HG03139 (cell line): Measurements from ENCODE around the gene VWA1.

Experiments
- ATAC-seq: cut with Tn5 transposase; IDR thresholded peaks from one replicate; pipeline ENCODE4 v1.9.1; 2021; ENCODE audit not compliant: unreplicated experiment

The VWA1 gene, protein sequence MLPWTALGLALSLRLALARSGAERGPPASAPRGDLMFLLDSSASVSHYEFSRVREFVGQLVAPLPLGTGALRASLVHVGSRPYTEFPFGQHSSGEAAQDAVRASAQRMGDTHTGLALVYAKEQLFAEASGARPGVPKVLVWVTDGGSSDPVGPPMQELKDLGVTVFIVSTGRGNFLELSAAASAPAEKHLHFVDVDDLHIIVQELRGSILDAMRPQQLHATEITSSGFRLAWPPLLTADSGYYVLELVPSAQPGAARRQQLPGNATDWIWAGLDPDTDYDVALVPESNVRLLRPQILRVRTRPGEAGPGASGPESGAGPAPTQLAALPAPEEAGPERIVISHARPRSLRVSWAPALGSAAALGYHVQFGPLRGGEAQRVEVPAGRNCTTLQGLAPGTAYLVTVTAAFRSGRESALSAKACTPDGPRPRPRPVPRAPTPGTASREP

GRCh38 chr1:1435106-1435903 is at the start of gene VWA1:
TSS of gene VWA1 (plus strand) at chr1:1435690. CDS start at chr1:1435749, 59 bp downstream.
- no peak for ATAC-seq

- no peak for ATAC-seq
Observed at GRCh38 chr1:1385931-1386330, 49.6 kb upstream of the VWA1 start.

- ATAC-seq: no peak
Observed at GRCh38 chr1:1387098-1388077, 48.1 kb upstream of the VWA1 start.

GRCh38 chr1:1388078-1388472 is 47.4 kb upstream of the VWA1 start:
- ATAC-seq: no peak

- ATAC-seq: no peak
Observed at GRCh38 chr1:1390675-1391074, 44.8 kb upstream of the VWA1 start.

DNA sequence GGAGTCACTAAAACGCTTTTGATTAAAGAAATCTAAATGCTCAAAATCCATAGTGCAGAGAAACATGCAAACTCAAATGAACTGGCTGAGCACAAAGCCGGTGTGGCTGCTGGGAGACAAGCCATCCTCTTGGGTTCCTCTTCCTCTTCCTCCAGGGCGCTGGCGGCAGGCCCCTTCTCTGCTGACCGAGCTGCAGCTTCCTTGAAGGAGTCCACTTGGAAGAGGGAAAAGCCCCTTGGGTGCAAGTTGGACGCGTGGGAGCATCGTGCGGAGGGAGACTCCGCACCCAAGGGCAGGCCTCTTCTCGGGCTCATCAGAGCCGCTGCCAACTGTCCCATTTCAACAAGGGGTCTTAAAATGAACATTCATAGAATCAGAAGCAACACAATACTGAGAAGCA is 44.3 kb upstream of the VWA1 start:
- ATAC-seq: no peak

GRCh38 chr1:1393014-1393413 is 42.5 kb upstream of the VWA1 start:
- no peak for ATAC-seq

DNA sequence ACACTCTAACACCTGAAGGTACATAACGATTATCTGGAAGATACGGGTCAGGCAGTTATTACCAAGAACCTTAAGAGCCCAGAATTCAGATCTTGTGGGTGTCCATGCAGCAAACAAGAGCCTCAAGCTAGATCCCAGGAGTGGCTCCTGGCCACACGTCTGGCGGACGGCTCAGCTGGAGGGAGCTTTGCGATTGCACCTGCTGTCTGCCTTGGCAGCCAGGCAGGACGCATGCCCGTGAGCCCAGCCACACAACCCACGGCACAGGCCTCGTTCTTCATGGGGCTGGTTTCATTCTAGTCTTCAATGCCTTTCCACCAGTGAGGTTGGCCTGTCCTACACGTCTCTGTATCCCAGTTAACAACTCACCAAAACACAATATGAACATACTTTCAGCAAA is 42.1 kb upstream of the VWA1 start:
- ATAC-seq: no peak

DNA sequence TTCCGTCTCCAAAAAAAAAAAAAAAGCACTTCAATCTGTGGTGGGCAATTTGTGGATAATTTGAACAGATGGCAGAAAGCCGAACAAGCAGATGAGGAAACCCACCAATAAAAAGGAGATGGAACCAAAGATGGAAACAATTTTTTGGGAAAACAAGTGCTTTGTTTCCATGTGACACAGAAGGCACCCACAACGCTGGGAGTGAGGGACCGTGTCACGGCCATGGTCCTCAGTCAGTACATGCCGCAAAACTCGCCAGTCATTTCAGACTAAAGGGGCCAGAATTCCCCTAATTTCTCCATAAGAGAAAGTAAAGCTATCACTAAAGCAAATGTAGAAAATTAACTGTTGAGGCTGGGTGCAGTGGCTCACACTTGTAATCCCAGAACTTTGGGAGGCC is 41.4 kb upstream of the VWA1 start:
- ATAC-seq: no peak

- ATAC-seq: no peak
Observed at GRCh38 chr1:1395166-1395565, 40.3 kb upstream of the VWA1 start.

DNA sequence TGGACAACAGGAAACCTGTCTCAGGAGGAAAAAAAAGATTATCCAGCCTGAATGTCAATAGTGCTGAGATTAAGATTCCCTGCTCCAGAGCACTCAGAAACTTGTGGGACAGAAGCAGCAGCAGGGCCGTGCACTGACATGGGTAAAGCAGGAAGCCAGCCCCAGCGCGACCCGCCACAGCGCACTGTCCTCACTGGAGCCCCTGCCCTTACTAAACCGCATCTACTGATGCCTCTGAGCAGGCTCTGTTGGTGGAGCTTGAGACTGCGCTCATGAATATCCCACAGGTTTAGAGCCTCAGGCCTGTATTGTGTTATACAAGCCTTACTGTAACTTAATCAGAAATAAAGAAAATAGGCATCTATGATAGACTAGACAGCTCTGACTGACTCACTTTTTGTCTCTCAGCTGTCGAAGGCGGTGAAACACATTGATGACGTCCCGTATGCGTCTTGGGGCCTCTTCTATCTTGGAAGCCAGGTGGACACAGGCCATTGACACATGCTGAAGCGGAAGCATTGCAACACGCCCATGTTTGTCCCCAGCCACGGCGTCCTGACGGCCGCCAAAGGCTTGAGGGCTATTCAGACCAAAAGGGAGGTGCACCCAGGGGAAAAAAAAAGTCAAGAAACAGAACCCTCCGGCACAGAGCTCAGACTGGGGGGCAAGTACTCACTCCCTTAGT is 37.5 kb upstream of the VWA1 start:
- no peak for ATAC-seq

DNA sequence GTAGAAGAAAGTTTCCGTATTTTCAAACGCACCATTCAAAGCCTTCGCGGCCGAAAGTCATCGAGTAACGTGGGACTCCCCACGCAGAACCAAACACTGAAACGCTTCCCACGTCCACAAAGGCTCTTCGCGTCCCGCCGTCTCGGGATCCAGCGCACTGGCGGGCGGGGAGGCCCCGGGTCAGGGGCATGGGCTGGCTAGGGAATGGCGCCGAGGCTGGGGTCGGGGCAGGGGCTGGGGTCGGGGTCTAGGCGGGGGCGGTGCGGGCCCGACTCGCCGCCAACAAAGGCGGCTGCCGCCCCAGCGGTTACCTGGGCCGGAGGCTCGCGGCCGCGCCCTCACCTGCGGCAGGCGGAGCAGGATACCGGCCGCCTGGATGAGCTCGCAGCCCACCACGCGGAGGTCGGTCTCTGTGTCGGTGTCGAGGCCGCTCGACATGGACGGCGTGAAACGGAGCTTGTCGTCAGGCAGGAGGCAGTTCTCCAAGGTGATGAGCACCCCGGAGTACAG is 36.8 kb upstream of the VWA1 start:
- peak; percentile 5 for ATAC-seq

DNA sequence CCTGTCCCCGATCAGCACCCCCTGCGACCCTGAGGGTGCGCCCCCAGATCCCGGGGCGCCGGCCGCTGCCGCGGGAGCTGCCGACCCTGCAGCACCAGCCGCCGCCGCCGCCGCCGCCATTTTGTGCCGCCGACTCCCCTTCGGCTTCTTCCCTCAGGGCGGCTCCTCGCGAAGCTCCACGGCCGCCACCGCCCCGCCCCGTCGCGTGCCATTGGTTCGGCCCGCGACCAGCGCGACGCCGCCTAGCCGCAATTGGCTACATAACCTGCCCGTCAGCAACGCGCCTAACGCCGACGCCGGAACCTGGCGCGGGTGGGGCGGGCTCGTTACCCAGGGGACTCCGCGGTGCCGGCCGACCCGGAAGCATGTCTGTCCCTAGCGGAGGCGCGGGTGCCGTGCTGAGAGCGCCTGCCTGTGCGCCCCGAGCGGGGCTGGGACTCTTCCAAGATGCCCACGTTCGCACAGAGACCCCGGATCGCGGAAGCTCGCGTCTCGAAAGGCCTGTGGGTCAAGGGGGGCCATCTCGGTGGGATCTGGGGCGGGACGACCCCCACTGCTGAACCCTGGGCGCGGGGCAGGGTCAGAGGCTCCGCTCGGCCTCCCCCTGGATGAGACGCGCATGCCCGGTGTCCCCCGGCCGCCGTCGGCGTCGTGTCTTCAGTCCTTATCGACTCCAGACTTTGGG is 36.2 kb upstream of the VWA1 start, which contains the start of gene CCNL2:
CCNL2 (minus strand) TSS at position 149 of the 685 bp plus-strand sequence; CDS start at position 120, 29 bp downstream.
- ATAC-seq: peak; percentile 93

DNA sequence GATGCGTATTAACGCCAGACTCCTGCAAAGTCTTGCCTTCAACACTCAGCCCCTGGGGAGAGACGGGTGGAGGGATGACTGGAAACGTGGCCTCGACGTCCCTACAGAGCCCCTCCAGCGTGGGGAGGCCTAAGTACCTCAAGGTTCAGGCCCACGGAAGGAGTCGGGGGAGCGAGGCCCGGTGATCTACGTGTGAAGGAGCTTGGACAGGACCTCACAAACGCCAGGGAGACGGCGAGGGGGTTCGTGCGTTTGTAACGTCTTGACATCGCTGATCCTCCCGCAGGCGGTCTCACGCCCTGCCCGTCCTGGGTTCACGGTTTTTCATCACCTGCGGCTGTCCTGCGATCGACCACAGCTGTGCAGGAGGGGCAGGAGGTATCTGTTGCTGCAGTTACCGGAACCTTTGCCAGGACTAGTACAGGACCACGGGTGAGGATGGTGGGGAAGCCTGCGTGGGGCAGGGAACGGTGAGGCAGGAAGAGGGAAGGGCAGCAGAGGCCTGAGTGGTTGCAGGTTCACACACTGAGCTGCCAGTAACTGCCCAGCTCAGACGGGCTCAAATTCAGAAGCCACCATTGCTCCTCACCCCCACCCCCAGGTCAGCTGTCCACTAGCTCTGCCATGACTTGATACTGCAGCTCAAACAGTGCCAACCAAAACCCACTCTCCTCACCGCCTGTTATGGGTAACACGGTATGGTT is 35.5 kb upstream of the VWA1 start:
- no peak for ATAC-seq

DNA sequence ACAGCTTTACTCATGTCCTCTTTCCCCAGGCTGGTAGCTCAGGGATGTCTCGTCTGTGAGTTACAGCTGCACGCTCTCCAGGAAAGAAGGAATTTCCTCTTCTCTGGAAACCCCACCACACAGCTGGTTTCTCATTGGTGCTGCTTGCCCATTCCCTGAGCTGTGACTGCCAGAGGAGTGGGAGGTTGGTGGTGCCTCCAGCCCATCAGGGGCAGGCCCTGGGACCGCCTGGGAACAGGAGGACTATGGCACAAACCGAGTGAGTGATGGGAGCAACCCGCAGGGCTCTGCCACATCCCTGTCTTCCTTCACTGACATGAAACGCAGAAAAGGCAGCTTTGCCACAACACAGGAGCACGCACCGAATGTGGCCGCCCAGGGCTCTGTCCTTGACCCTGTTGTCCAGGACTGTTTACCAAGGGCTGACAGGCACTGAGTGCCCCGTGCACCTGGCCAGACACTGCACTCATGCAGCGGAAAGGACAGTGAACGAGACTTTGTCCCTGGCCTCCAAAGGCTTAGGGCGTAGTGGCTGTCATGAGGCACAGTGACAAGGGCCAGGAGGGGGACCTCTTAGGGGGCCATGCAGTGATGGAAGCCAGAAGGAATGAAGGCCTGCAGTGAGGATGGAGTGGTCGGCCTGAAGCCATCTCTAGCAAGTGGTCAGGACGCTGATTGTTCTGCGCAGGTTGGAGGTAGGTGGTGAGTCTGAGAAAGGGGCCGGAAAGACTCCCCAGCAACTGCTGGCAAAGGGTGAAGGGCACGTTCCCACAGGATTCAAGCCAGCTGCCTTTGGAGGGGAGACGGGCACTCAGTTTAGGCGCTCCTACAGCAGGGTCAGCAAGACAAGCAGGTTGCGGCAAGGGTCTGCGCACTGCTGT is 34.7 kb upstream of the VWA1 start:
- no peak for ATAC-seq

DNA sequence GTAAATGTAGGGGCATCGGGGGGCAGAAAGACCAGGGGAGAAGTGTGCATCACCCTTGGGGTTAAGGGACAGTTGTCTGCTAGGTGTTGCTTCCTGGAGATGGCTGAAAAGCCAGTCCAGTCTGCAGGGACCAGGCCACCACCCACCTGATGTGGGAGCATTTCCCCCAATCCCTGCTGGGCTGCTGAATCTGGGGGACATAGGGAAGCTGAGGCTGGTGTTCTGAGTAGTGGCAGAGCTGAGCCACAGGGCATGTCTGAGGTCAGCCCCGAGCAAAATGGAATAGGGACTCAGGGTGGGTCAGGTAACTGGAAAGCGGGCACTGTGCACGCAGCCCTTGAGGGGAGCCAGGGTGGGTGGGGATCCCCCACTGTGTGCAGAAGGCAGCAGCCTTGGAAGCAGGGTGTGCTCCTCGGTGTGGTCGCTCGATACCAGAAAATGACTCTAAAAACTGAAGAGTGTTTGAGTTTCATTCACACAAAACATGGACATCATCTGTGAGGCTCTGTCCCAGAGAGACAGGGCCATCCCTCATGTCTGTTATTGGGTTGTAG is 34.0 kb upstream of the VWA1 start:
- ATAC-seq: no peak

DNA sequence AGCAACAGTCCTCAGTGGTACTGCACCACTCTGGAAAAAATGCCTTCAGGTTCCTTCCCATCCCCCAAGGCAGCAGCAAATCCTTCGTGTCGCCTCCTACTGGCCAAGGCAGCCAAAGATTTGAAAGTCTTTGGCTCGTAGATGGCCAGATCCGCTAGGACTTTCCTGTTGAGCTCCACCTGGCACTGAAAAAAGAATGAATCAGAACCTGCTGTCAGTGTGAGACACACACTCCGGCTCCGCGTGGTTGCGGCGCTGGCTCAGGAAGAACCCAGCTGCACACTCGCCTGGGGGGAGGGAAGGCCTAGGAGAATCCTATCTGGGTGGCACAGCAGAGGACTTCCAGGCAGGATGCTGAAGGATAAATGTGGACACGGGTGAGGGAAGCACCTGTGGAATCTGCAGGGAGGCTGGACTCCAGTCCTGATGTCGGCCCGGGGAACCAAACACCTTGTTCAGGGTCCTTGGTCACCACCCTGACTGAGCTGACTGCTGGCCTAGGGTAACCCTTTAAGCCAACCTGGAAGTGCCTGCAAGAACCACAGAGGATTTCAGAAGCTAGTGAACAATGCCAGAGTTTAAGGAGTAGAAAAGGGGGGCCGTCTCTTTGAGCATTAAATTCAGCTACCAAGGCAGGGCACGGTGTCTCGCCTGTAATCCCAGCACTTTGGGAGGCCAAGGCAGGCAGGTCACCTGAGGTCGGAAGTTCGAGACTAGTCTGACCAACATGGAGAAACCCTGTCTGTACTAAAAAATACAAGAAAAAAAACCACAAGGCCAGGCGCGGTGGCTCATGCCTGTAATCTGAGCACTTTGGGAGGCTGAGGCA is 33.2 kb upstream of the VWA1 start:
- ATAC-seq: no peak
